Retinal pigment epithelial cell (primary cell): ENCODE measurements around the gene NUSAP1.
A peak's percentile ranks its signal among the peaks of the same experiment; 100 is the strongest.
"Not testable (repeated sequence)": the region's sequence is repeated elsewhere in the genome, so short reads cannot be mapped to it uniquely, and the experiment has no call there.

Source experiments
- DNase-seq: peaks from one replicate; pipeline ENCODE4 v3.0.0-alpha.2; 2010; ENCODE audit warnings: low read depth
- H3K4me3 ChIP-seq: 2 replicates; pipeline ENCODE4 v1.5.1; 2011; ENCODE audit warnings: mild to moderate bottlenecking, low read length, control low read depth, moderate library complexity
- TF ChIP-seq, protein P1 (sequence below): conservative IDR thresholded peaks from 2 replicates; pipeline ENCODE4 v1.5.1; 2011; ENCODE audit warnings: low read depth, low read length, control low read depth, inconsistent platforms

Gene NUSAP1

DNA sequence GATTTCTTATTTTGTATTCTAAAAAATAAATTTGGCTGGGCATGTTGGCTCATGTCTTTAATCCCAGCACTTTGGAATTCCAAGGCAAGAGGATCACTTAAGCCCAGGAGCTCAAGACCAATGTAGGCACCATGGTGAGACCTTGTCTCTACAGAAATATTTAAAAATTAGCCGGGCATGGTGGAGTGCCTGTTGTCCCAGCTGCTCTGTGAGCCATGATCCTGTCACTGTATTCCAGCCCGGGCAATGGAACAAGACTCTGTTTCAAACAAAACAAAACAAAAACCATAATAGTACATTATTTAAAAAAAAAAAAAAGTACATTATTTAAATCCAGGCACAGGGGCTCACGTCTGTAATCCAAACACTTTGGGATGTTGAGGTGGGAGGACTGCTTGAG lies 78.8 kb downstream of the NUSAP1 start:
- TF ChIP-seq, protein P1, sequence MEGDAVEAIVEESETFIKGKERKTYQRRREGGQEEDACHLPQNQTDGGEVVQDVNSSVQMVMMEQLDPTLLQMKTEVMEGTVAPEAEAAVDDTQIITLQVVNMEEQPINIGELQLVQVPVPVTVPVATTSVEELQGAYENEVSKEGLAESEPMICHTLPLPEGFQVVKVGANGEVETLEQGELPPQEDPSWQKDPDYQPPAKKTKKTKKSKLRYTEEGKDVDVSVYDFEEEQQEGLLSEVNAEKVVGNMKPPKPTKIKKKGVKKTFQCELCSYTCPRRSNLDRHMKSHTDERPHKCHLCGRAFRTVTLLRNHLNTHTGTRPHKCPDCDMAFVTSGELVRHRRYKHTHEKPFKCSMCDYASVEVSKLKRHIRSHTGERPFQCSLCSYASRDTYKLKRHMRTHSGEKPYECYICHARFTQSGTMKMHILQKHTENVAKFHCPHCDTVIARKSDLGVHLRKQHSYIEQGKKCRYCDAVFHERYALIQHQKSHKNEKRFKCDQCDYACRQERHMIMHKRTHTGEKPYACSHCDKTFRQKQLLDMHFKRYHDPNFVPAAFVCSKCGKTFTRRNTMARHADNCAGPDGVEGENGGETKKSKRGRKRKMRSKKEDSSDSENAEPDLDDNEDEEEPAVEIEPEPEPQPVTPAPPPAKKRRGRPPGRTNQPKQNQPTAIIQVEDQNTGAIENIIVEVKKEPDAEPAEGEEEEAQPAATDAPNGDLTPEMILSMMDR = no peak
- H3K4me3 ChIP-seq = no peak overlapping the region
- no peak for DNase-seq

DNA sequence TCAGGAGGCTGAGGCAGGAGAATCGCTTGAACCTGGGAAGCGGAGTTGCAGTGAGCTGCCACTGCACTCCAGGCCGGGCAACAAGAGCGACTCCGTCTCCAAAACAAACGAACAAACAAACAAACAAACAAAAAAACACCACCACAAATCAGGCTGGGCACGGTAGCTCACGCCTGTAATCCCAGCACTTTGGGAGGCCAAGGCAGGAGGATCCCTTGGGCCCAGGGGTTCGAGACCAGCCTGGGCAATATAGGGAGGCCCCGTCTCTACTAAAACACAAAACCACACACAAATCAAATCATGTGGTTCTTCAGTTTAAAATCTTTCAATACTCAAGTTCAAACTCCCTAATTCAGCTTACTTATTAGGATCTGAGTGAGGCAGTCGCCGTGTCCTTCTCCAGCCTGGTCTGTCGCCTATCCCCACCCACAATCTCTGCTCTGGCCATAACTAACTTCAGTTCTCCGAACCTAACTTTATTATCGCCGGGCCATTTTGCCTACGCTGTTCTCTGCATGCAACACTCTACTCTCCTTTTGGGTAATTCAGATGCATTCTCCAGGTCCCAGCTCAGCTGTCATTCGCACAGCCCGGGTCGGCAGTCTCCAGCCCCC lies 83.6 kb downstream of the NUSAP1 start:
- no peak for DNase-seq
- H3K4me3 ChIP-seq = peak overlapping the region; percentile 84
- TF ChIP-seq, protein P1 = no peak

DNA sequence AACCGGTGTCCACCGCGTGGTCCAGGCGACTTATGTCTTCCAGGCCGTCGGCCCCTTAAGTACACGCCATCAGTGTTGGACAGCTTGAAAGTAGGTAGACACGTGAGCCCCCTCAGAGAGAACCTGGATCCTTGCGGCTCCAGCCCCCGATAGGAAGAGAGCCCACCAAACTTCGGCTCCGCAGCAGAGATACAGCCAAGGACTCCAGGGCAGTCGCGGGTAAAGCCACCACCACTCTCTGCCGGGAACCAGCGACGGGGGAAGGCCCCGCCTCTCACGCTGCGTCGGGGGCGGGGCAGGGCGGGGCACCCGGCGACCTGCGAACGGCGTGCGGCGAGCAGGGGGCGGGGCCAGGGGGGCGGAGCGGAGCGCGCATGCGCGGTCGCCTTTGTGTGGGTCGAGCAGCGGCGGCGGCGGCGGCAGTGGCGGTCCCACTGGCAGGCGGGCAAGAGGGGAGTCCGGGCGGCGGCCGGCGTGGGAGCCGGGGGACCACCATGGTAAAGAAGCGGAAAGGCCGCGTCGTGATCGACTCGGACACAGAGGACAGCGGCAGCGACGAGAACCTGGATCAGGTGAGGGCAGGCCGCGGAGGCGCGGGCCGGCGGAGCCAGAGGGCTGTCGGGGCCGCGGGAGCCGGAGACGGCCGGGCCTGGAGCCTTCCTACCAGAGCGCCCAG lies 84.2 kb downstream of the NUSAP1 start, which contains the start of gene RTF1:
Gene RTF1, plus strand, starts transcription at position 354 of the 676 bp plus-strand sequence. Its CDS starts 21 bp downstream, at position 375.
- peak; percentile 43 for DNase-seq
- peak within 1 kb of the TSS; percentile 84 for H3K4me3 ChIP-seq
- TF ChIP-seq, protein P1 = no peak

DNA sequence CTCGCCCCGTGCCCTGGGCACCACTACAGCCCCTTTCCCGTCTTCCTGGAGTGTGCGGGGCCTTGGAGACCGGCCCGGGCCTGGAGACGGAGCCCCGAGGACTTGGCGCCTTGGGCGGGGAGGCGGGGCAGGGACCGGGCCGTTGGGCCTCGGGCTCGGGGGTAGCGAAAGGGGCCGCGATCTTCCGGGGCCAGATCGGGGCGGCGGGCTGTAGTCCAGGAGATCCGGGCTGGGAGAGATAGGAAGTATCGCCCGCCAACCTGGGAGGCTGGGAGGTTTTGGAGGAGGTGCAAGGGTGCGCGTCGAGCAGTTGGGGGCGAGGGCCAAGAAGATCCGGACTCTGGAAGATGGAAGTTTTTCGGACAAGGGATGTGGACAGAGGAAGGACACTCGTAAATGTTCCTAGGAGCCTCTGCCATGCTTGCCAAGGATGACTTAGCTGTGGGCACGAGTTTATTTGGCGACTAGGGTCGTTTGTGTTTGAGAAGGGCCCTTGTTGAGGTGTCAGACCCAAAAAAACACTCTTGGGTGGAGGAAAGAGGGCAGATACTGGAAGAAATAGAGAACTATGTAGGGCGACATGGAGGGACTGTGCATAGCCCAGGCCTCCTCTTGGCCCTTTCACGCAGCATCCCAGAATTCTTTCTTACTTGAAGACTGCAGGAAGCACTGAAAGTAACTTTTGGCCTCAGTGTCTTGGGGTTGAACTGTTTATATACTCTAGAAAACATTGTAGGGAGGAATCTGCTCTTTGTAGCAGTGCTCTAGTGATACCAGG lies 84.9 kb downstream of the NUSAP1 start:
- H3K4me3 ChIP-seq = peak overlapping the region; percentile 83
- TF ChIP-seq, protein P1 = no peak
- no peak for DNase-seq

DNA sequence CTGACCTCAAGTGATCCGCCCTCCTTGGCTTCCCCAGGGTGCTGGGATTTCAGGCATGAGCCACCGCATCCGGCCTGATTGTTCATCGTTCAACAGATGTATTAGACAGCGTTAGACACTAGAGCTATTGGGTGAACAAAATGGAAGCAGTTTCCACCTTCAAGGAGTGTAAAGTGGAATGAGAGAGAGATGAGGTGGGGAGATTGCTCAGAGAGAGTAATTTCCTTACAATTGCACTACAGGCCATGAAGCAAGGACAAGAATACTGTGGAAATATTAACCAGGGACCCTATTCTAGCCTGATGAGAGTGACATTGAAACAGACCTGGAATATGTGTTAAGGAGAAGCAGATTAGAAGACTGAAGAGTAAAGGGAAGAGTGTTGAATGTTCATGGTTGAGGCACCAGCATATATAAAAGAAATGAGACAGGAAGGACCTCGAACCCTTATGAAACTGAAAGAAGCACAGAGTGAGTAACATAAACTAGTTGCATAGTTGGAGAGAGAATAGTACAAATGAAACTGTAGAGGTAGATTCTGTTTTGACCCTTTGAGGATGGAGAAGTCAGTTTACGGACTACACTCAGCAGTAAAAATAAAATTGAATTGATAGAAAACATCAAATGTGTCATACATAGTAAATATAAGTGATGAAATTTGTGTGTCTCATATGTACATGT lies 91.4 kb downstream of the NUSAP1 start:
- TF ChIP-seq, protein P1 = no peak
- no peak for DNase-seq
- H3K4me3 ChIP-seq = no peak overlapping the region

DNA sequence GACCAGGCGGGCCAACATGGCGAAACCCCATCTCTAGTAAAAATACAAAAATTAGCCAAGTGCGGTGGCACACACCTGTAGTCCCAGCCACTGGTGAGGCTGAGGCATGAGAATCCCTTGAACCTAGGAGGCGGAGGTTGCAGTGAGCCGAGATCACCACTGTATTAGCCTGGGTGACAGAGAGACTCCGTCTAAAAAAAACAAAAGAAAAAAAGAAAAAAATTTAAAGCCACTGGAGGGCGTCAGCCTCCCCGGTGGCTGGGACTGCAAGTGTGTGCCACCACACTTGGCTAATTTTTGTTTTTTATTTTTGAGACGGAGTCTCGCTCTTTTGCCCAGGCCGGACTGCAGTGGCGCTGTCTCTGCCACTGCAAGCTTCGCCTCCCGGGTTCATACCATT lies 92.1 kb downstream of the NUSAP1 start:
- no peak for DNase-seq
- TF ChIP-seq, protein P1 = no peak
- no peak overlapping the region for H3K4me3 ChIP-seq

DNA sequence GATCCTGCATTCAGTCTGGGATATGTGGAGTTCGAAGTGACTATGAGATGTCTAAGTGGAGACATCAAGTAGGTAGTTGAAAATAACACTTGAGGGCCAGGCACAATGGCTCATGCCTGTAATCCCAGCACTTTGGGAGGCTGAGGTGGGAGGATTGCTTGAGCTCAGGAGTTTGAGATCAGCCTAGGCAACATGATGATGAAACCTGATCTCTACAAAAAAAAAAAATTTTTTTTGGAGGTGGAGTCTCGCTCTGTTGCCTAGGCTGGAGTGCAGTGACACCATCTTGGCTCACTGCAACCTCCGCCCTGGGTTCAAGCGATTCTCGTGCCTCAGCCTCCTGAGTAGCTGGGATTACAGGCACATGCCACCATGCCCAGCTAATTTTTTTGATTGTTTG lies 93.2 kb downstream of the NUSAP1 start:
- DNase-seq, H3K4me3 ChIP-seq: not testable (repeated sequence)
